RWPE1 (cell line): ENCODE results near the gene SPATA6L.

Source experiments
- CTCF ChIA-PET: fragments of 350-600 bp; sonication (Branson Sonifier 250); formaldehyde crosslinking; extraction: SDS; loops from one replicate; lab custom pipeline; 2021; lab: Yijun Ruan, JAX
- POLR2A ChIA-PET: fragments of 400-600 bp; formaldehyde crosslinking; extraction: SDS; loops from one replicate; lab custom pipeline; 2020; ENCODE audit warnings: antibody characterized with exemption; ENCODE audit not compliant: low non-redundant PET; lab: Yijun Ruan, JAX
- DNase-seq: peaks from one replicate; pipeline ENCODE4 v3.0.0; 2012; ENCODE audit warnings: low spot score
- H3K27ac ChIP-seq: fragments of 450-650 bp; 2 replicates; pipeline ENCODE4 v1.5.1; 2017
- TF ChIP-seq, protein P1 (sequence below): fragments of 450-650 bp; conservative IDR thresholded peaks from 2 replicates; pipeline ENCODE4 v1.5.1; 2017; ENCODE audit warnings: low read depth, mild to moderate bottlenecking

The SPATA6L gene

DNA sequence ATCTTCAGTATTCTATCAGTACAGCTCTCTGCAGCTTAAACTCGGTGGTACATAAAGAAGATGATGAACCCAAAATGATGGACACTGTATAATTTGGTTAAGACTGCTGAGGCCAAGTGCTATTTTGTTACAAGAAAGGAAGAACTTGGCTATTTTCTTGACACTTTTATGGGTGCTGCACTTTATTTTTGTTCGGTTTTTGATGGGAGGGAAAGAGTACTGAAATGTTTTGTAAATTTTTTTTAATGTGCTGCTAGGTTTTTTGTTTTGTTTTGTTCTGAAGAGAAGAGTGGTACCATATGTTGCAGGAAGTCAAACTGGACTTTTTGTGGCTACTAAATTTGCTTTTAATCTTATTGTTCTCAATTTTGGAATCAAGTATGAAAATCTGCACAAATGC is 39.7 kb upstream of the SPATA6L start:
- ChIA-PET POLR2A (no interaction called here), CTCF (no interaction called here)
- TF ChIP-seq, protein P1, sequence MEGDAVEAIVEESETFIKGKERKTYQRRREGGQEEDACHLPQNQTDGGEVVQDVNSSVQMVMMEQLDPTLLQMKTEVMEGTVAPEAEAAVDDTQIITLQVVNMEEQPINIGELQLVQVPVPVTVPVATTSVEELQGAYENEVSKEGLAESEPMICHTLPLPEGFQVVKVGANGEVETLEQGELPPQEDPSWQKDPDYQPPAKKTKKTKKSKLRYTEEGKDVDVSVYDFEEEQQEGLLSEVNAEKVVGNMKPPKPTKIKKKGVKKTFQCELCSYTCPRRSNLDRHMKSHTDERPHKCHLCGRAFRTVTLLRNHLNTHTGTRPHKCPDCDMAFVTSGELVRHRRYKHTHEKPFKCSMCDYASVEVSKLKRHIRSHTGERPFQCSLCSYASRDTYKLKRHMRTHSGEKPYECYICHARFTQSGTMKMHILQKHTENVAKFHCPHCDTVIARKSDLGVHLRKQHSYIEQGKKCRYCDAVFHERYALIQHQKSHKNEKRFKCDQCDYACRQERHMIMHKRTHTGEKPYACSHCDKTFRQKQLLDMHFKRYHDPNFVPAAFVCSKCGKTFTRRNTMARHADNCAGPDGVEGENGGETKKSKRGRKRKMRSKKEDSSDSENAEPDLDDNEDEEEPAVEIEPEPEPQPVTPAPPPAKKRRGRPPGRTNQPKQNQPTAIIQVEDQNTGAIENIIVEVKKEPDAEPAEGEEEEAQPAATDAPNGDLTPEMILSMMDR, result no peak
- no peak for DNase-seq
- no peak overlapping the region for H3K27ac ChIP-seq

DNA sequence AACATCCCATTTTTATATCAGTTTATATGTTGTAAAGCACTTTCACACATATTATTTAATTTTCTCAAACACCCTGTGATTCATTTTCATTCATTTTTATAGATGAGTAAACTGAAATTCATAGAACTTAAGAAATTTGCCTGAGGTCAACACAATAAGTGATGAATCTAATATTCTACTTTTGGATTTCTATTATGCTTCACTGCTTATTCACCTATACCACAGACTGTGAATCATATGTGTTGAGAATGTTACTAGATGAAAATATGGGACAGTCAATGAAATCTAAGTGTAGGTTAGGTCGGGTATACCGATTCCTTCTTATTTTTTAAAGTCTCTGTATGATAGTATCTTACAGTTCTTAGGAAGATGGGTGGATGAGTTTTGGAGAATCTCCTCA is 37.8 kb upstream of the SPATA6L start:
- DNase-seq, result no peak
- H3K27ac ChIP-seq, result no peak overlapping the region
- POLR2A ChIA-PET, result no interaction called here
- TF ChIP-seq, protein P1, result no peak
- CTCF ChIA-PET, result no interaction called here

DNA sequence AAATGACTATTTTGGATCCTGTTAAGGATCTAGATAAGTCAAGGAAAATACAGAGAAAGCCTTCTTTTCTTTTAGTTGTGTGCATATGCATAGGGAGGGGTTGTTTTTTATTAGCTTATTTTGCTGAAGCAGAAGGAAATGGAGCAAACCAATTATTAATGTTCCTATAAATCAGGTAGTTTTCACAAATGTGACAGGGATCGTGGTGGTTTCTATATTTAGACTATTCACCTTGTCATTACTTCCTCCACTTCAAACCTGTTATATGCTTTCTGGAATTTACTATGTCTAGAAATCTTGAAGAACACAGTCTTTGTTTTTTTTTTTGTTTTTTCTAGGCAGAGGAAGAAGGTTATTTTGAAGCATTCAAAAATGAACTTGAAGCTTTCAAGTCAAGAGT is 35.2 kb upstream of the SPATA6L start:
- POLR2A ChIA-PET, result no interaction called here
- DNase-seq, result no peak
- CTCF ChIA-PET, result interaction anchor here (0.7 kb wide), 1 partner anchor 345 kb away, joined by 5 read pairs; no protein-coding TSS in a partner anchor

DNA sequence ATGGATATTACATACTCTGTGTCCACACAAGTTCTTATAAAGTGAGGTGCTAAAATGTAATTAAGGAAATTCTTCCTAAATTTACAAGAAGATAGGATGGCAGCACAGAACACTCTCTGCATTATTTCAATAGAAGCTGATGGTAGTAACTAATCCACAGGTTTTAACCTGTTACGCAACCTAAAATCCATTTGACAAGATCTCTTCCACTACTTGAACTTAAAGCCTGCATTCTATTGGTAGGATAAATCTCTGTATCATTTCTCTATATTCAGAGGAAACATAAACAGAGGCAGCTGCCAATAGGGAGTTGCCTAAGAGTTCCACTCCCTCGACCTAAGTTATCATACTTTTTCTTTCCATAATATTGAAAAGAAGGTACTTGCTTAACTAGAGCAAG is 34.7 kb upstream of the SPATA6L start:
- CTCF ChIA-PET, result no interaction called here
- POLR2A ChIA-PET, result no interaction called here

More for the DNA sequence above, 35.2 kb upstream of the SPATA6L start:
- TF ChIP-seq, protein P1, result no peak
- H3K27ac ChIP-seq, result no peak overlapping the region

DNA sequence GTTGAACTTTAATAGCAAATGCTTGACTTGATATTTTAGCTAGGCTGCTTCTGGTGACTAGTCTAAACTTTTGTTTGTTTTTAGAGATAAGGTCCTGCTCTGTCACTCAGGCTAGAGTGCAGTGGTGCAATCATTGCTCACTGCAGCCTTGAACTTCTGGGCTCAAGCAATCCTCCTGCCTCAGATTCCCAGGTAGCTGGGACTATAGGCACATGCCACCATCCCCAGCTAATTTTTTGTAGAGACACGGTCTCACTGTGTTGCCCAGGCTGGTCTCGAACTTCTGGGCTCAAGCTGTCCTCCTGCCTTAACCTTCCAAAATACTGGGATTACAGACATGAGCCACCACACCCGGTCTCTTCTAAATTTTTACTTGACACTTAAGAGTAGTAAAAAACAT is 33.8 kb upstream of the SPATA6L start:
- no peak for DNase-seq
- TF ChIP-seq, protein P1, result no peak
- CTCF ChIA-PET, result no interaction called here
- POLR2A ChIA-PET, result no interaction called here
- H3K27ac ChIP-seq, result no peak overlapping the region

More for the DNA sequence above, 34.7 kb upstream of the SPATA6L start:
- DNase-seq, result no peak
- H3K27ac ChIP-seq, result no peak overlapping the region
- TF ChIP-seq, protein P1, result no peak

DNA sequence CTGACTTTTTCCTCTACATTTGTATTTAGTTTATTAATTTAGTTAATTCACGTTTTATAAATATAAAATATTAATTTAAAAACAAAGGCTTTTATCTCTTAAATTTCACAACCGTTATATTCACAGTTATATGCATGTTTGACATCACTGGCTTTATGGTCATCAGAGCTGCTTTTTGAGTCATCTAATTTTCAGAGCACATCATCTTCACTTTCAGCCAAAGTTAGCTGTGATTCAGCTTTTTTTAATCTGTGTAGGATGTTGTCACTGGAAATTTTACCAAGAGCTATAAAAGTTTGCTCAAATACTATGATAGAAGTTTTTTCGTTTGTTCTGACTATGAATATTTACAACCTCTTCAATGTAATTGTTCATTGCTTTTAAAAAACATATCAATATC is 25.5 kb upstream of the SPATA6L start:
- H3K27ac ChIP-seq, result no peak overlapping the region
- ChIA-PET CTCF (interaction anchor here (0.6 to 0.7 kb wide), 2 partner anchors 11 to 17 kb away, joined by 3 to 4 read pairs; no protein-coding TSS in a partner anchor), POLR2A (no interaction called here)
- DNase-seq, result no peak
- TF ChIP-seq, protein P1, result no peak
